Panc1 (cell line): ENCODE data around the gene IMPDH2. TPM values are rescaled to one million over a fixed set of nuclear protein-coding genes. Genes with fewer than 3 reads are reported as not detected.

Source experiments
- ATAC-seq: fragments of 200-7000 bp; cut with Tn5 transposase; 2 replicates; pipeline ENCODE4 v1.9.1; 2020; ENCODE audit warnings: mild to moderate bottlenecking, moderate library complexity
- BruUV-seq: library from RNA; stranded (reverse); fragments of 400-500 nt; replicated peaks from 2 replicates; lab custom pipeline; 2021; lab: Mats Ljungman, UMichigan
- CTCF ChIA-PET: fragments of 300-600 bp; sonication (Branson Sonifier 250); formaldehyde crosslinking; loops from one replicate; lab custom pipeline; 2022; ENCODE audit warnings: antibody characterized with exemption; lab: Charles Lee
- POLR2A ChIA-PET: fragments of 300-600 bp; sonication (Branson Sonifier 250); formaldehyde crosslinking; loops from one replicate; lab custom pipeline; 2022; ENCODE audit warnings: antibody characterized with exemption; lab: Charles Lee
- DNase-seq: peaks from one replicate; pipeline ENCODE4 v3.0.0-alpha.2; 2010; ENCODE audit warnings: low read depth, low spot score
- H3K27ac ChIP-seq: 2 replicates; pipeline ENCODE4 v1.5.1; 2011; ENCODE audit warnings: mild to moderate bottlenecking, low read length, inconsistent platforms
- H3K27me3 ChIP-seq: fragments of 200-500 bp; sonication (Bioruptor generic); 2 replicates; pipeline ENCODE4 v1.6.0; 2014; ENCODE audit warnings: low read length, inconsistent platforms; ENCODE audit not compliant: control insufficient read depth, insufficient read depth
- H3K36me3 ChIP-seq: fragments of 200-500 bp; sonication (Bioruptor generic); 2 replicates; pipeline ENCODE4 v1.5.1; 2014; ENCODE audit warnings: inconsistent platforms, mild to moderate bottlenecking, low read length, moderate library complexity; ENCODE audit not compliant: control insufficient read depth, insufficient read depth
- H3K4me1 ChIP-seq: 2 replicates; pipeline ENCODE4 v1.5.1; 2011; ENCODE audit warnings: inconsistent platforms, mild to moderate bottlenecking, low read length, moderate library complexity; ENCODE audit not compliant: control insufficient read depth, insufficient read depth
- H3K4me3 ChIP-seq, 2 experiments: 2 replicates each; pipeline ENCODE4 v1.5.1; 2011 to 2012; ENCODE audit warnings: low read depth in 2 of 2, low read length in 2 of 2, mild to moderate bottlenecking in 2 of 2, inconsistent platforms in 1 of 2, moderate library complexity in 1 of 2
- H3K9me3 ChIP-seq: fragments of 200-500 bp; sonication (Bioruptor generic); 2 replicates; pipeline ENCODE4 v1.5.1; 2014; ENCODE audit warnings: low read depth, mild to moderate bottlenecking, inconsistent platforms, low read length, moderate library complexity; ENCODE audit not compliant: control insufficient read depth, insufficient read depth
- CTCF ChIP-seq: fragments of 450-650 bp; IDR thresholded peaks from 2 replicates; pipeline ENCODE4 v1.5.1; 2017; ENCODE audit warnings: mild to moderate bottlenecking
- POLR2AphosphoS5 ChIP-seq: IDR thresholded peaks from 2 replicates; pipeline ENCODE4 v1.6.1; 2012; ENCODE audit warnings: mild to moderate bottlenecking, low read depth, low read length, moderate library complexity
- SIN3A ChIP-seq: IDR thresholded peaks from 2 replicates; pipeline ENCODE4 v1.6.1; 2012; ENCODE audit warnings: low read depth, mild to moderate bottlenecking, low read length, moderate library complexity, borderline replicate concordance; ENCODE audit not compliant: insufficient read depth
- TCF7L2 ChIP-seq: IDR thresholded peaks from 2 replicates; pipeline ENCODE4 v1.6.1; 2011; ENCODE audit warnings: mild to moderate bottlenecking, low read depth, low read length, inconsistent platforms
- in situ Hi-C: cut with HindIII; loops from 2 replicates; pipeline ENCODE4 v1.10.0; 2016; ENCODE audit warnings: low sequenced_read_pairs, low pct_unique_long_range_greater_than_20kb
- intact Hi-C: fragments of 100-400 bp; cut with micrococcal nuclease; formaldehyde crosslinking; loops from one replicate; pipeline ENCODE4 v1.10.0; 2022; ENCODE audit not compliant: unreplicated experiment
- total RNA-seq: library from RNA; stranded (reverse); gene quantifications from one replicate; pipeline ENCODE4 v1.2.1, GENCODE V29; 2021; ENCODE audit not compliant: unreplicated experiment
- TF ChIP-seq, protein P1 (sequence below), 2 experiments: IDR thresholded peaks; 2 replicates each; pipeline ENCODE4 v1.6.1; 2011 to 2012; ENCODE audit warnings: low read depth in 2 of 2, control low read depth in 1 of 2, low read length in 1 of 2, mild to moderate bottlenecking in 1 of 2, moderate library complexity in 1 of 2; ENCODE audit not compliant: insufficient read depth in 1 of 2

IMPDH2 gene
- total RNA-seq, 1 experiment from 2014 or later, result 149 TPM

DNA sequence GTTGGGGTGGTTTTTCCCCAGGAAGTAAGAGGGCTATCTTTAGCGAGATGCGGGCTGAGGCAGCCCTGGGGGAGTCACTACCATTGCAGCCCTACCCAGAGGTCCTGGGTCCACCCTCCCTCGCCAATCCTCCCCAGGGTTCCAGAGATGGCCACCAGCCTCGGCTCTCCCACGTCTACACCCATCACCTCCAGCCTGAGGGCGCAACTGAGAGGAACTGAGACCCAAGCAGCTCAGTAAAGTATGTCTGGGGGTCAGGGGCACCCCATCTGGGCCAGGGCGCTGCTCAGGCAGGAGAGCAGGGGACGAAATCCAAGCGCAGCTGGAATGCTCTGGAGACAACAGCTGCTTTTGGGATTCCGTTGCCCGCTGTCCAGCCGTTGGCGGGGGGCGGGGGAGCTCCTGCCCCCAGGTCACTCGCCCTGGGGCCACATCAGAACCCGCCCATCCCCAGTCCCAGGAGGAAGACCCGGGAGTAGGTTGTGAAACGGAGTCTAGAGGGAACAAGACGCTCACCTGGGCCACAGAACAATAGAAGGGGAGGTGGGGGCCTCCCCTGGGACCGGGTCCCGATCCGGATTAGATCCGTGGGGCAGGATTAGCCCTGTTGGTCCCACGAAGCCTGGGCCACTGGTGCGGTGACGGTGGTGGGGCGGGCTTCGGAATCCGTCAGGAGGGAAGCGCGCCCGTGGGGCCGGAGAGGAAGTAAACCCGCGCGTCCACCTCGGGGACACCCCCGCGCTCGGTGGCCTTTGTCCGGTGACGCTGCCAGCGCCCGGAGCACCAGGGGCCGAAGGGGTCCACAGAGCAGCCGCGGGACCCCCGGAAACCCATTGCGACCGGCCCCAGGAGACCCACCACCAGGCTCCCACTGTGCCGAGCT lies 8.6 kb downstream of the IMPDH2 start:
- ATAC-seq, result no peak
- Histone ChIP-seq H3K4me3 (peak overlapping the region; percentile 71 to 90), H3K27me3 (no peaks in the 10 kb centered on the region), H3K4me1 (peaks cover 25% of the 10 kb centered on the region), H3K27ac (peak overlapping the region; percentile 97), H3K36me3 (peaks cover 9% of the 10 kb centered on the region), H3K9me3 (no peaks in the 10 kb centered on the region)
- no peak; the same call in 1 of the 2 replicates for TF ChIP-seq SIN3A
- no peak for TF ChIP-seq TCF7L2
- TF ChIP-seq CTCF, result no peak
- TF ChIP-seq, protein P1, sequence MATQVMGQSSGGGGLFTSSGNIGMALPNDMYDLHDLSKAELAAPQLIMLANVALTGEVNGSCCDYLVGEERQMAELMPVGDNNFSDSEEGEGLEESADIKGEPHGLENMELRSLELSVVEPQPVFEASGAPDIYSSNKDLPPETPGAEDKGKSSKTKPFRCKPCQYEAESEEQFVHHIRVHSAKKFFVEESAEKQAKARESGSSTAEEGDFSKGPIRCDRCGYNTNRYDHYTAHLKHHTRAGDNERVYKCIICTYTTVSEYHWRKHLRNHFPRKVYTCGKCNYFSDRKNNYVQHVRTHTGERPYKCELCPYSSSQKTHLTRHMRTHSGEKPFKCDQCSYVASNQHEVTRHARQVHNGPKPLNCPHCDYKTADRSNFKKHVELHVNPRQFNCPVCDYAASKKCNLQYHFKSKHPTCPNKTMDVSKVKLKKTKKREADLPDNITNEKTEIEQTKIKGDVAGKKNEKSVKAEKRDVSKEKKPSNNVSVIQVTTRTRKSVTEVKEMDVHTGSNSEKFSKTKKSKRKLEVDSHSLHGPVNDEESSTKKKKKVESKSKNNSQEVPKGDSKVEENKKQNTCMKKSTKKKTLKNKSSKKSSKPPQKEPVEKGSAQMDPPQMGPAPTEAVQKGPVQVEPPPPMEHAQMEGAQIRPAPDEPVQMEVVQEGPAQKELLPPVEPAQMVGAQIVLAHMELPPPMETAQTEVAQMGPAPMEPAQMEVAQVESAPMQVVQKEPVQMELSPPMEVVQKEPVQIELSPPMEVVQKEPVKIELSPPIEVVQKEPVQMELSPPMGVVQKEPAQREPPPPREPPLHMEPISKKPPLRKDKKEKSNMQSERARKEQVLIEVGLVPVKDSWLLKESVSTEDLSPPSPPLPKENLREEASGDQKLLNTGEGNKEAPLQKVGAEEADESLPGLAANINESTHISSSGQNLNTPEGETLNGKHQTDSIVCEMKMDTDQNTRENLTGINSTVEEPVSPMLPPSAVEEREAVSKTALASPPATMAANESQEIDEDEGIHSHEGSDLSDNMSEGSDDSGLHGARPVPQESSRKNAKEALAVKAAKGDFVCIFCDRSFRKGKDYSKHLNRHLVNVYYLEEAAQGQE (IDR thresholded peaks at IDR 0.05; ENCODE audit: insufficient read depth in 1 of 2, low read depth in 2 of 2, low read length in 1 of 2), result no peak
- TF ChIP-seq POLR2AphosphoS5, result no peak; the same call in 1 of the 2 replicates
- intact Hi-C loops, result no loop called here
- CTCF ChIA-PET, result interaction anchor here (1.5 kb wide), 1 partner anchor 33 kb away, joined by 4 read pairs; no protein-coding TSS in a partner anchor
- in situ Hi-C loops, result no loop called here
- POLR2A ChIA-PET, result interaction anchor here (0.6 to 0.8 kb wide), 2 partner anchors 31 to 39 kb away, joined by 3 to 6 read pairs; partner anchors contain the start of gene P4HTM
- no peak for DNase-seq
- BruUV-seq, result TSS peak; percentile 86

GRCh38 chr3:49019941-49020329 lies 9.3 kb downstream of the IMPDH2 start:
- no TSS peak for BruUV-seq
- Histone ChIP-seq H3K27me3 (no peaks in the 10 kb centered on the region), H3K27ac (peak overlapping the region; percentile 97), H3K4me3 (peak overlapping the region; percentile 71 to 90), H3K4me1 (peaks cover 19% of the 10 kb centered on the region), H3K36me3 (peaks cover 9% of the 10 kb centered on the region; the same call in 1 of the 2 replicates), H3K9me3 (no peaks in the 10 kb centered on the region)
- no peak for TF ChIP-seq CTCF
- no peak for TF ChIP-seq TCF7L2
- TF ChIP-seq SIN3A, result no peak
- DNase-seq (no peak), ATAC-seq (no peak)
- intact Hi-C loops (no loop called here), in situ Hi-C loops (no loop called here)
- ChIA-PET POLR2A (interaction anchor here (0.6 to 0.8 kb wide), 2 partner anchors 30 to 39 kb away, joined by 3 to 6 read pairs; partner anchors contain the start of gene P4HTM), CTCF (no interaction called here)
